ENCODE results near the gene SOX6. TPM values are rescaled to one million over a fixed set of nuclear protein-coding genes. Genes with fewer than 3 reads are reported as not detected.

The SOX6 gene
- polyA plus RNA-seq, 1 of the 3 experiments (the other 2 are of a cell fraction), result 0.03 TPM

DNA sequence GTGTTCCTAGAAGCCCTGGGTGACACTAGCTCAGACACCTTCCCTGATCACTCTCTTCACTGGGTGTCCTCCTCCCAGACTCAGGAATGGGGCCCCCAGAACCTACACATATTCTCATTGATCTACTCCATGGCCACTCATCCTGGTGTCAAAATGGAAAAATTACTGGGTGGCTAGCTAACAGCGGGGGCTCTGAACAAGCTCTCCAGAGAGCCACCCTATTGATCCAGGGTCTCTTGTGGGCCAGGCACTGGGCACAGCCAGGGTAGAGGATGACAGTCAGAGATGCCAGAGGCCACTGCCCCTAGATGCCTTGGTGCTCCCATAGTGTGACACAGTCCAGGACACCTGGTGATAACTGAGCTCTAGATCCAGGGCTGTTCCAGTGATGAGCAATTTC is 393.1 kb downstream of the SOX6 start (continued):
- TF ChIP-seq, protein P1, sequence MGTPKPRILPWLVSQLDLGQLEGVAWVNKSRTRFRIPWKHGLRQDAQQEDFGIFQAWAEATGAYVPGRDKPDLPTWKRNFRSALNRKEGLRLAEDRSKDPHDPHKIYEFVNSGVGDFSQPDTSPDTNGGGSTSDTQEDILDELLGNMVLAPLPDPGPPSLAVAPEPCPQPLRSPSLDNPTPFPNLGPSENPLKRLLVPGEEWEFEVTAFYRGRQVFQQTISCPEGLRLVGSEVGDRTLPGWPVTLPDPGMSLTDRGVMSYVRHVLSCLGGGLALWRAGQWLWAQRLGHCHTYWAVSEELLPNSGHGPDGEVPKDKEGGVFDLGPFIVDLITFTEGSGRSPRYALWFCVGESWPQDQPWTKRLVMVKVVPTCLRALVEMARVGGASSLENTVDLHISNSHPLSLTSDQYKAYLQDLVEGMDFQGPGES (IDR thresholded peaks at IDR 0.05; ENCODE audit: low read depth, low read length), result no peak
- TF ChIP-seq, protein P2, sequence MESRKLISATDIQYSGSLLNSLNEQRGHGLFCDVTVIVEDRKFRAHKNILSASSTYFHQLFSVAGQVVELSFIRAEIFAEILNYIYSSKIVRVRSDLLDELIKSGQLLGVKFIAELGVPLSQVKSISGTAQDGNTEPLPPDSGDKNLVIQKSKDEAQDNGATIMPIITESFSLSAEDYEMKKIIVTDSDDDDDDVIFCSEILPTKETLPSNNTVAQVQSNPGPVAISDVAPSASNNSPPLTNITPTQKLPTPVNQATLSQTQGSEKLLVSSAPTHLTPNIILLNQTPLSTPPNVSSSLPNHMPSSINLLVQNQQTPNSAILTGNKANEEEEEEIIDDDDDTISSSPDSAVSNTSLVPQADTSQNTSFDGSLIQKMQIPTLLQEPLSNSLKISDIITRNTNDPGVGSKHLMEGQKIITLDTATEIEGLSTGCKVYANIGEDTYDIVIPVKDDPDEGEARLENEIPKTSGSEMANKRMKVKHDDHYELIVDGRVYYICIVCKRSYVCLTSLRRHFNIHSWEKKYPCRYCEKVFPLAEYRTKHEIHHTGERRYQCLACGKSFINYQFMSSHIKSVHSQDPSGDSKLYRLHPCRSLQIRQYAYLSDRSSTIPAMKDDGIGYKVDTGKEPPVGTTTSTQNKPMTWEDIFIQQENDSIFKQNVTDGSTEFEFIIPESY (IDR thresholded peaks at IDR 0.05; ENCODE audit: borderline replicate concordance, low read depth), result no peak
- TF ChIP-seq FOSL2 (IDR thresholded peaks at IDR 0.05; ENCODE audit: borderline replicate concordance, low read depth), result no peak
- TF ChIP-seq RXRA (IDR thresholded peaks at IDR 0.05; ENCODE audit: borderline replicate concordance, low read depth), result no peak
- TF ChIP-seq, protein P3, sequence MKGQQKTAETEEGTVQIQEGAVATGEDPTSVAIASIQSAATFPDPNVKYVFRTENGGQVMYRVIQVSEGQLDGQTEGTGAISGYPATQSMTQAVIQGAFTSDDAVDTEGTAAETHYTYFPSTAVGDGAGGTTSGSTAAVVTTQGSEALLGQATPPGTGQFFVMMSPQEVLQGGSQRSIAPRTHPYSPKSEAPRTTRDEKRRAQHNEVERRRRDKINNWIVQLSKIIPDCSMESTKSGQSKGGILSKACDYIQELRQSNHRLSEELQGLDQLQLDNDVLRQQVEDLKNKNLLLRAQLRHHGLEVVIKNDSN (IDR thresholded peaks at IDR 0.05; ENCODE audit: borderline replicate concordance, low read depth), result no peak
- TF ChIP-seq JUND (IDR thresholded peaks at IDR 0.05), result no peak
- TF ChIP-seq, protein P4, sequence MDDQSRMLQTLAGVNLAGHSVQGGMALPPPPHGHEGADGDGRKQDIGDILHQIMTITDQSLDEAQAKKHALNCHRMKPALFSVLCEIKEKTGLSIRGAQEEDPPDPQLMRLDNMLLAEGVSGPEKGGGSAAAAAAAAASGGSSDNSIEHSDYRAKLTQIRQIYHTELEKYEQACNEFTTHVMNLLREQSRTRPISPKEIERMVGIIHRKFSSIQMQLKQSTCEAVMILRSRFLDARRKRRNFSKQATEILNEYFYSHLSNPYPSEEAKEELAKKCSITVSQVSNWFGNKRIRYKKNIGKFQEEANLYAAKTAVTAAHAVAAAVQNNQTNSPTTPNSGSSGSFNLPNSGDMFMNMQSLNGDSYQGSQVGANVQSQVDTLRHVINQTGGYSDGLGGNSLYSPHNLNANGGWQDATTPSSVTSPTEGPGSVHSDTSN (IDR thresholded peaks at IDR 0.05), result no peak
- TF ChIP-seq FOXM1 (IDR thresholded peaks at IDR 0.05; ENCODE audit: low read depth), result no peak
- TF ChIP-seq, protein P5, sequence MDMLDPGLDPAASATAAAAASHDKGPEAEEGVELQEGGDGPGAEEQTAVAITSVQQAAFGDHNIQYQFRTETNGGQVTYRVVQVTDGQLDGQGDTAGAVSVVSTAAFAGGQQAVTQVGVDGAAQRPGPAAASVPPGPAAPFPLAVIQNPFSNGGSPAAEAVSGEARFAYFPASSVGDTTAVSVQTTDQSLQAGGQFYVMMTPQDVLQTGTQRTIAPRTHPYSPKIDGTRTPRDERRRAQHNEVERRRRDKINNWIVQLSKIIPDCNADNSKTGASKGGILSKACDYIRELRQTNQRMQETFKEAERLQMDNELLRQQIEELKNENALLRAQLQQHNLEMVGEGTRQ (IDR thresholded peaks at IDR 0.05; ENCODE audit: borderline replicate concordance, low read depth, low read length), result no peak
- no peak for TF ChIP-seq FOXJ3 (CRISPR knock-in tag; IDR thresholded peaks at IDR 0.05)

DNA sequence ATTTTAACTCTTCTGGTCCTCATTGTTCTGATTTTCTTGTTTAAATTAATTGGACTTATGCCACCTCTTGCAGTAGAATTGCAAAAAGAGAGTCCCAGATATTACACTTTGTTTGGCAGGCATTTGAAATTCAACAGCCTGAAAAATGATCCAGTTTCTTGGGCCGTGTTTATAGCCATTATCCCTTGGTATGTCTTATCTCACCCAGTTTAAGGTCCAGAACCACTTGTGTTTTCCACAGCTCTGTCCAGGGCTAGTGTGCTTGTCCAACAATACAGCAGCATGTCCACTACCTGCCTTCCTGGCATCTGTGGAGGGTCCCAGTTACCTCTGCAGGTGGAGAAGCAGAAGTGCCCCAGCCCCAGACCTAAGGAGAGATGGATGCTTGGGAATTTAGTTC is 397.4 kb downstream of the SOX6 start:
- Histone ChIP-seq H3K9ac (no peak overlapping the region), H3K4me3 (ENCODE audit: low read depth in 2 of 2, low read length in 1 of 2) (no peak overlapping the region), H3K36me3 (replicated peaks in 1 of 2; ENCODE audit: control insufficient read depth in 1 of 2, insufficient read depth in 2 of 2, low read length in 1 of 2) (no peaks in the 10 kb centered on the region), H3K9me2 (no peaks in the 10 kb centered on the region), H4K20me1 (ENCODE audit: insufficient read depth) (no peaks in the 10 kb centered on the region), H3F3A (replicated peaks; ENCODE audit: insufficient read depth) (no peaks in the 10 kb centered on the region), H3K27ac (ENCODE audit: low read depth in 2 of 2, low read length in 1 of 2) (no peak overlapping the region), H3K4me2 (no peak overlapping the region), H3K9me3 (no peaks in the 10 kb centered on the region), H3K79me2 (ENCODE audit: insufficient read depth) (no peaks in the 10 kb centered on the region), H3K27me3 (ENCODE audit: insufficient read depth) (no peaks in the 10 kb centered on the region), H3K4me1 (ENCODE audit: control insufficient read depth in 1 of 2, insufficient read depth in 2 of 2, low read depth in 1 of 2, low read length in 1 of 2) (no peaks in the 10 kb centered on the region), H2AFZ (ENCODE audit: low read depth) (no peak overlapping the region)
- POLR2A ChIA-PET, result no interaction called here
- TF ChIP-seq, protein P4 (IDR thresholded peaks at IDR 0.05), result no peak
- TF ChIP-seq RCOR1 (IDR thresholded peaks at IDR 0.05; ENCODE audit: low read length) (no peak), FOXJ3 (CRISPR knock-in tag; IDR thresholded peaks at IDR 0.05) (no peak), EZH2phosphoT487 (IDR thresholded peaks at IDR 0.05; ENCODE audit: borderline replicate concordance, low read depth) (no peak), NFIC (IDR thresholded peaks at IDR 0.05; ENCODE audit: borderline replicate concordance) (no peak), MXI1 (IDR thresholded peaks at IDR 0.05; ENCODE audit: low read depth, low read length) (no peak), SIN3A (IDR thresholded peaks at IDR 0.05; ENCODE audit: borderline replicate concordance, low read depth, low read length) (no peak), YY1 (IDR thresholded peaks at IDR 0.05; ENCODE audit: low read depth) (no peak), JUND (IDR thresholded peaks at IDR 0.05) (no peak), GATA2 (CRISPR knock-in tag; IDR thresholded peaks at IDR 0.05) (no peak), EP300 (IDR thresholded peaks at IDR 0.05; ENCODE audit: borderline replicate concordance in 1 of 2, low read depth in 1 of 2, low read length in 1 of 2) (no peak), TAF1 (IDR thresholded peaks at IDR 0.05; ENCODE audit: borderline replicate concordance, low read depth, low read length) (no peak), TEAD4 (IDR thresholded peaks at IDR 0.05; ENCODE audit: borderline replicate concordance, insufficient read depth) (no peak), POLR2AphosphoS5 (IDR thresholded peaks at IDR 0.05; ENCODE audit: low read depth, low read length) (no peak), FOXM1 (IDR thresholded peaks at IDR 0.05; ENCODE audit: low read depth) (no peak), MEF2A (IDR thresholded peaks at IDR 0.05; ENCODE audit: borderline replicate concordance, low read depth) (no peak)
- TF ChIP-seq, protein P5 (IDR thresholded peaks at IDR 0.05; ENCODE audit: borderline replicate concordance, low read depth, low read length), result no peak
- TF ChIP-seq, protein P6, sequence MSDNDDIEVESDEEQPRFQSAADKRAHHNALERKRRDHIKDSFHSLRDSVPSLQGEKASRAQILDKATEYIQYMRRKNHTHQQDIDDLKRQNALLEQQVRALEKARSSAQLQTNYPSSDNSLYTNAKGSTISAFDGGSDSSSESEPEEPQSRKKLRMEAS (IDR thresholded peaks at IDR 0.05; ENCODE audit: low read depth), result no peak
- CTCF ChIA-PET, result interaction anchor here (0.6 kb wide), 1 partner anchor 682 kb away, joined by 3 read pairs; no protein-coding TSS in a partner anchor
- WGBS (ENCODE audit: low lambda C conversion rate), result 20% methylated on average over 1 of the region's 1 CpG
- DNase-seq, result no peak

Measured in SK-N-SH (cell line).